ENCODE results near the gene ATXN1.

DNA sequence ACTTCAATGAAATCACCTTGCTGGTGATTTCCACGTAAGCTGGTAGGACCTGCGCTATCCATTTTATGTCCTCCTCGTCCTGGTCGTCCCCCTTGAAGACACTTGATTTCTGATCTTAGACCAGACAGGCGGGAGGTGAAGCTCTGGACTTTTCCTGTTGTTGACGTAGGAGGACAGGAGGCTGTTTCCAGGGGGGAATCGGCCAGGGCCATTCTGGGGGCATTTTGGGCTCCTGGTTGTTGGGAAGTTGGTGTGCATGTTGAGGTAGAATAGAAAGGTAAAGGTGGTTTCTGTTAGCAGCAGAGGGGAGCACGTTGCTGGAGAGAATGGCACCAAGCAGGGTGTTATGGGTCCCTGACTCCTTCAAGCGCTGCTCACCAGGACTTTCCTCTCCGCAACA lies 466.9 kb downstream of the ATXN1 start:
- TF ChIP-seq, protein P1, sequence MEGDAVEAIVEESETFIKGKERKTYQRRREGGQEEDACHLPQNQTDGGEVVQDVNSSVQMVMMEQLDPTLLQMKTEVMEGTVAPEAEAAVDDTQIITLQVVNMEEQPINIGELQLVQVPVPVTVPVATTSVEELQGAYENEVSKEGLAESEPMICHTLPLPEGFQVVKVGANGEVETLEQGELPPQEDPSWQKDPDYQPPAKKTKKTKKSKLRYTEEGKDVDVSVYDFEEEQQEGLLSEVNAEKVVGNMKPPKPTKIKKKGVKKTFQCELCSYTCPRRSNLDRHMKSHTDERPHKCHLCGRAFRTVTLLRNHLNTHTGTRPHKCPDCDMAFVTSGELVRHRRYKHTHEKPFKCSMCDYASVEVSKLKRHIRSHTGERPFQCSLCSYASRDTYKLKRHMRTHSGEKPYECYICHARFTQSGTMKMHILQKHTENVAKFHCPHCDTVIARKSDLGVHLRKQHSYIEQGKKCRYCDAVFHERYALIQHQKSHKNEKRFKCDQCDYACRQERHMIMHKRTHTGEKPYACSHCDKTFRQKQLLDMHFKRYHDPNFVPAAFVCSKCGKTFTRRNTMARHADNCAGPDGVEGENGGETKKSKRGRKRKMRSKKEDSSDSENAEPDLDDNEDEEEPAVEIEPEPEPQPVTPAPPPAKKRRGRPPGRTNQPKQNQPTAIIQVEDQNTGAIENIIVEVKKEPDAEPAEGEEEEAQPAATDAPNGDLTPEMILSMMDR (IDR thresholded peaks at IDR 0.05; ENCODE audit: insufficient read depth, low read length, poor library complexity, severe bottlenecking): no peak
- no peak for TF ChIP-seq EZH2phosphoT487 (conservative IDR thresholded peaks at IDR 0.05; ENCODE audit: low read length)
